Measurements from ENCODE around the gene PRKCG. TPM values are rescaled to one million over a fixed set of nuclear protein-coding genes. Genes with fewer than 3 reads are reported as not detected.
"Not testable (repeated sequence)": the region's sequence is repeated elsewhere in the genome, so short reads cannot be mapped to it uniquely, and the experiment has no call there.

The PRKCG gene
- total RNA-seq, 2 donors from 2014 or later, result not detected

- peak within 1 kb of the TSS; percentile 85 to 87 for H3K4me3 ChIP-seq
- H3K27me3 ChIP-seq, result no peaks in the 10 kb centered on the region
- DNase-seq (ENCODE audit: low spot score), result peak; percentile 99
- H3K4me1 ChIP-seq, result peaks cover 0 to 51% of the 10 kb centered on the region in 2 donors
- TF ChIP-seq CTCF (IDR thresholded peaks at IDR 0.05), result no peak
- no peaks in the 10 kb centered on the region for H3K9me3 ChIP-seq
- peak within 1 kb of the TSS; percentile 97 for H3K27ac ChIP-seq
- peaks cover 6% of the 10 kb centered on the region for H3K36me3 ChIP-seq
These were observed 14.5 kb upstream of the PRKCG start, which contains the start of gene MYADM for GRCh38 chr19:53867225-53868090. MYADM (plus strand) TSS chr19:53867883; CDS start chr19:53873530, 5,647 bp downstream.

- H3K4me1 ChIP-seq, result peaks cover 0 to 57% of the 10 kb centered on the region in 2 donors
- no peak for TF ChIP-seq CTCF (IDR thresholded peaks at IDR 0.05)
- peaks cover 15% of the 10 kb centered on the region for H3K36me3 ChIP-seq
- H3K27ac ChIP-seq, result peak overlapping the region; percentile 97
- no peaks in the 10 kb centered on the region for H3K9me3 ChIP-seq
- no peaks in the 10 kb centered on the region for H3K27me3 ChIP-seq
- H3K4me3 ChIP-seq, result peak overlapping the region; percentile 85 to 87
- peak; percentile 79 for DNase-seq (ENCODE audit: low spot score)
These were observed 13.7 kb upstream of the PRKCG start for GRCh38 chr19:53868091-53868891.

GRCh38 chr19:53868892-53869804 lies 12.8 kb upstream of the PRKCG start:
- Histone ChIP-seq H3K27ac (peak overlapping the region; percentile 97), H3K27me3 (no peaks in the 10 kb centered on the region), H3K4me1 (peaks cover 0 to 58% of the 10 kb centered on the region in 2 donors), H3K36me3 (peaks cover 23% of the 10 kb centered on the region), H3K9me3 (no peaks in the 10 kb centered on the region), H3K4me3 (peak overlapping the region; percentile 85 to 87)
- TF ChIP-seq CTCF (IDR thresholded peaks at IDR 0.05), result peak in 1 of 2 donors; percentile 47
- peak; percentile 94 for DNase-seq (ENCODE audit: low spot score)

- DNase-seq (ENCODE audit: low spot score); H3K9me3 ChIP-seq; H3K27me3 ChIP-seq: not testable (repeated sequence)
- H3K36me3 ChIP-seq, result peaks cover 31% of the 10 kb centered on the region
- peak overlapping the region; percentile 97 for H3K27ac ChIP-seq
- H3K4me1 ChIP-seq, result peaks cover 0 to 62% of the 10 kb centered on the region in 2 donors
- H3K4me3 ChIP-seq, result peak overlapping the region; percentile 85 to 87
These were observed 12.1 kb upstream of the PRKCG start for GRCh38 chr19:53869805-53870484.

GRCh38 chr19:53870485-53870844 lies 11.5 kb upstream of the PRKCG start:
- no peaks in the 10 kb centered on the region for H3K9me3 ChIP-seq
- H3K4me1 ChIP-seq, result peaks cover 0 to 58% of the 10 kb centered on the region in 2 donors
- TF ChIP-seq CTCF (IDR thresholded peaks at IDR 0.05), result no peak
- peak overlapping the region in 1 of 2 donors; percentile 85 for H3K4me3 ChIP-seq
- no peaks in the 10 kb centered on the region for H3K27me3 ChIP-seq
- H3K27ac ChIP-seq, result peak overlapping the region; percentile 97
- no peak for DNase-seq (ENCODE audit: low spot score)
- peaks cover 34% of the 10 kb centered on the region for H3K36me3 ChIP-seq

Measured in right atrium auricular region (tissue), 2 donors.